GM08714 (cell line): ENCODE results near the gene TMEM163.
"Not testable (repeated sequence)": the region's sequence is repeated elsewhere in the genome, so short reads cannot be mapped to it uniquely, and the experiment has no call there.

Source experiments
- H3K4me3 ChIP-seq: fragments of 200-500 bp; sonication (Bioruptor generic); 2 replicates; pipeline ENCODE4 v1.5.1; 2014; ENCODE audit warnings: mild to moderate bottlenecking, low read length, inconsistent platforms
- ZNF274 ChIP-seq: IDR thresholded peaks from 2 replicates; pipeline ENCODE4 v1.6.1; 2012; ENCODE audit warnings: mild to moderate bottlenecking, low read depth, low read length

The TMEM163 gene

GRCh38 chr2:134718817-134719814 lies at the start of gene TMEM163:
TSS of gene TMEM163 (minus strand) at chr2:134719000.
- peak within 1 kb of the TSS; percentile 38; the same call in 1 of the 2 replicates for H3K4me3 ChIP-seq
- no peak for TF ChIP-seq ZNF274

DNA sequence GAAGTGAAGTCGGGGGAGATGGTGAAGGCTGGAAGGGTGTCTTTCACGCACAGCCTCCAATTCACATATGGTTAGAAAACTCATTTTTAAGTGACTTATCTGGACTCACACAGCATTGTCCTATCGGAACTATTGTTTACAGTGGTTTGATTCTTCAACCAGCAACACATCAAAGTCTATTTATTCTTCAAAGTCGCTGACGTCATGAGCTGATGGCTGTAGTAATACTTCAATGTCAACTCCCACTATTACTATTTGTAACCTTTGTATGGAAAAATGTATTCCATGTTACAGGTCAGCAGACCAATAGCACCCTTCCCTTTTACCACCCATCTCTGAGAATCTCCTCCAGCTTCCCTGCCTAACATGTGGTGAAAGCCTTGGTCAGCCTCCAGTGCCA lies 47.8 kb upstream of the TMEM163 start:
- no peak overlapping the region for H3K4me3 ChIP-seq
- no peak for TF ChIP-seq ZNF274

GRCh38 chr2:134765987-134766386 lies 47.2 kb upstream of the TMEM163 start:
- H3K4me3 ChIP-seq, result no peak overlapping the region
- TF ChIP-seq ZNF274, result no peak

GRCh38 chr2:134764164-134764563 lies 45.4 kb upstream of the TMEM163 start:
- no peak for TF ChIP-seq ZNF274
- no peak overlapping the region for H3K4me3 ChIP-seq

DNA sequence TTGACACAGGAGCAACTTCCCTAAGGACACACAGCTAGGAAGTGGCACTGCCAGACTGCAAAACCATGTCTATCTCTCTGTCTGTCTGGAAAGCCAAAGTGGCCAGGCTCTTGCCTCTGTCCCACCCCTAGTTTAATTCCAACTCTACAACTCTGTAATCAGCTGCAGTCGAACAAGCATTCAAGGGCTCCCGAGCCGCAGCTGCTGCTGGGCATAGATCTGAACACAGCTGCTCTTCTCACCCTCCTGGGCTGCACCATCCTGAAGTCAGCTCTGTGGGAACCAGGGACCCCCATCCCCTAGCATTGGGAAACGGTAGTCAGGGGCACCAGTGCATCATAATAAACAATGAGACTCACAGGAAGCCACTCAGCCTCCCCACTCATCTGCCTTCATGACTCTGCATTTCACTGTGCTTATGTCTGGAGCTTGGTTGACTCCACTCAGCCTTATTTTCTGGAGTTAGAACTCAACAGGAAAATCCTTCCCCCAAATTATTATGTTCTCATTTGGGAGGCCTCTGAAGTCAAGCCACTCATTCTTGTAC lies 44.4 kb upstream of the TMEM163 start:
- no peak overlapping the region for H3K4me3 ChIP-seq
- no peak for TF ChIP-seq ZNF274

DNA sequence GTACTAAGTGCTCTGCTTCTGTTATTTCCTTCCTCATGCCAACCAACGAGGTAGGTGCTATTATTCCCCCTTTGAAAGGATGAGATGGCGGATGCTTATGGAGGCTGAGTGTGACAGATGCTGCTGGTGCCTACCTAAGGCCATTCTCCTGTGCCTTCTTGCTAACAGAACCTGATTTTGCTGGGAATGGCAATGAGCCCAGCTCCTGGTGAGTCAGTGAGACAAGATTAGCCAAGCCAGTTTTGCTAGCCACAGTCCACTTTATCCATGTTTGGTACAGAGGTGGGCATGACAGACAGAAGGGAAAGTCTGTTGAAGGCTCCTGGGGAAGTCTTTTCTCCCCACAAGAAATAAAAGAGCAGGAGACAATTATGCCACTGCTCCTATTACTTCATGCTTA lies 43.7 kb upstream of the TMEM163 start:
- no peak overlapping the region for H3K4me3 ChIP-seq
- no peak for TF ChIP-seq ZNF274

GRCh38 chr2:134760385-134760784 lies 41.6 kb upstream of the TMEM163 start:
- no peak overlapping the region for H3K4me3 ChIP-seq
- no peak for TF ChIP-seq ZNF274

DNA sequence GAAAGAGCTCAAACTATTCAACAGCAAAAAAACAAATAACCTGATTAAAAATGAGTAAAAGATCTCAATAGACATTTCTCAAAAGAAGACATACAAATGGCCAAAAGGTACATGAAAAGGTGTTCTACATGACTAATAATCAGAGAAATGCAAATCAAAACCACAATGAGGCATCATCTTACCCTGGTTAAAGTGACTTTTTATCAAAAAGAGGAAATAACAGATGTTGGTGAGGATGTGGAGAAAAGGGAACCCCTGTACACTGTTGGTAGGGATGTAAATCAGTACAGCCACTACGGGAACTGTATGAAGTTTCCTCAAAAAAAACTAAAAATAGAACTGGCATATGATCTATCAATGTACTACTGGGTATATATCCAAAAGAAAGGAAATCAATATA lies 39.8 kb upstream of the TMEM163 start:
- TF ChIP-seq ZNF274, result no peak
- H3K4me3 ChIP-seq, result no peak overlapping the region

DNA sequence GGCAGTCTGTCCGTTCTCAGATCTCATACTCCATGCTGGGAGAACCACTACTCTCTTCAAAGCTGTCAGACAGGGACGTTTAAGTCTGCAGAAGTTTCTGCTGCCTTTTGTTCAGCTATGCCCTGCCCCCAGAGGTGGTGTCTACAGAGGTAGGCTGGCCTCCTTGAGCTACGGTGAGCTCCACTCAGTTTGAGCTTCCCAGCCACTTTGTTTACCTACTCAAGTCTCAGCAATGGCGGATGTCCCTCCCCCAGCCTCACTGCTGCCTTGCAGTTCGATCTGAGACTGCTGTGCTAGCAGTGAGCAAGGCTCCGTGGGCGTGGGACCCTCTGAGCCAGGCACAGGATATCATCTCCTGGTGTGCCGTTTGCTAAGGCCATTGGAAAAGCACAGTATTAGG lies 33.2 kb upstream of the TMEM163 start:
- not testable (repeated sequence) for H3K4me3 ChIP-seq

GRCh38 chr2:134745546-134745945 lies 26.7 kb upstream of the TMEM163 start:
- H3K4me3 ChIP-seq, result no peak overlapping the region

GRCh38 chr2:134745023-134745422 lies 26.2 kb upstream of the TMEM163 start:
- no peak for TF ChIP-seq ZNF274
- no peak overlapping the region for H3K4me3 ChIP-seq

More at GRCh38 chr2:134745546-134745945, 26.7 kb upstream of the TMEM163 start:
- TF ChIP-seq ZNF274, result no peak

DNA sequence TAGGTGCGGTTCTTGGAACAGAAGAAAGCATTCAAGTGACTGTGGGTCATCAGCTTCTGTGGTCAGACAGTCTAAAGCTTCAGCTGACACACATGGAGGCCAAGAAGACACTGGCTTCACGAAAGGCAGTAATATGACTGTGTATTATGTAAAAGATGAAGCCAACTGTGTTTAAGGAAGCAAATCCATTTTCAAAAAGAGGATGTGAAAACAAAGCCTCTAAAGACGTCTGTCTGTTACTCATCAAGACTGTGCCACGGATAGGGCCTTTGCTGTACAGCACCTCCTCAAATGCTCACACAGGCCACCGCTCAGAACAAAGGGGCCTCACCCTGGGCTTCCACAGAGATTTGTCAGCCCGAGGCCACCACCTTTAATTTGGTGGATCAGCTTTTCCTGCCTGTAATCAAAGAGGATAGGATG lies 21.1 kb upstream of the TMEM163 start:
- H3K4me3 ChIP-seq, result no peak overlapping the region
- TF ChIP-seq ZNF274, result no peak

- H3K4me3 ChIP-seq, result no peak overlapping the region
- TF ChIP-seq ZNF274, result no peak
These were observed 20.6 kb upstream of the TMEM163 start for GRCh38 chr2:134739236-134739878.

DNA sequence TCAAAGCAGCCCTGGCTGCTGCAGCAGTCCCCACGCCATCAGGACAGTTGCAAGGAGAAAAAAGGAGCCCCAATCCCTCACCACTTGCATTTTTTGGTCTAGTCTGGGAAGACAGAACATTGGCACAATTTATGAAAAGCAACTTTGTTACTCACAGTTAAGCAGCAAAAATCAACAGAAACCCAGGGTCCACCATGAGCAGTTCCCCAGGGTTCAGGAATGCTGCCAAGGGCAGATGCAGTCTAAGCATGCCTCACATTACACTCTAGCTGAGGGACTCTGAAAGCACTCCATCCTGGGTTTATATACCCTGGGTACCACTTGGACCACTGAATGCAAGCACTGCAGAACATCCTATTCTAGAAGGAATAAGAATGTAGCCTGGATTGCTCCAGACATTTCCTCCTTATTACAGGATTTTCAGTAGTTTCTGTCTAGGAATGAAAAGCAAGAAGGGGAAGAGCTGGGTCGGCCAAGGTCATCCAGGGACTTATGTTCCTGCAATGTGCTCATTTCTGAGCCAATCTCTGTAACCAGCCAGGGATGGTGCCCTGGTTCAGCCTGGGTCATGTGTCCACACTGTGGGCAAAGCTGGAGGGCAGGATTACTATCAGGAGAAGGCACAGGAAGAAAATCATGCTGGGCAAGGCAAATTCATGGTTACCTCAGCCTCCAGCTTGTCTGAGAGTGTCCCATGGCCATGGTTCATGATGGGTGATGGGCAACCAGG lies 19.5 kb upstream of the TMEM163 start:
- no peak for TF ChIP-seq ZNF274
- H3K4me3 ChIP-seq, result no peak overlapping the region
